Activated naive CD8-positive, alpha-beta T cell treated with anti-CD3 and anti-CD28 coated beads for 36 hours (primary cell): ENCODE measurements around the gene ZNHIT1. TPM values are rescaled to one million over a fixed set of nuclear protein-coding genes. Genes with fewer than 3 reads are reported as not detected.
"Not testable (repeated sequence)": the region's sequence is repeated elsewhere in the genome, so short reads cannot be mapped to it uniquely, and the experiment has no call there.

ENCODE experiments used
- DNase-seq: peaks from one replicate; pipeline ENCODE4 v3.0.0; 2021
- H3K27ac Mint-ChIP-seq: one replicate; pipeline ENCODE4 v1.8.0; 2022; ENCODE audit warnings: mild to moderate bottlenecking, moderate library complexity, mixed read lengths
- H3K27me3 Mint-ChIP-seq: one replicate; pipeline ENCODE4 v1.8.0; 2022; ENCODE audit warnings: mild to moderate bottlenecking, mixed read lengths
- H3K36me3 Mint-ChIP-seq: one replicate; pipeline ENCODE4 v1.8.0; 2021; ENCODE audit warnings: mild to moderate bottlenecking, mixed read lengths
- H3K4me1 Mint-ChIP-seq: one replicate; pipeline ENCODE4 v1.8.0; 2021; ENCODE audit warnings: mixed read lengths
- H3K4me3 Mint-ChIP-seq: one replicate; pipeline ENCODE4 v1.8.0; 2022; ENCODE audit warnings: mild to moderate bottlenecking, moderate library complexity, mixed read lengths
- H3K9me3 Mint-ChIP-seq: one replicate; pipeline ENCODE4 v1.8.0; 2022; ENCODE audit warnings: mixed read lengths
- total RNA-seq, 2 experiments: library from RNA; stranded (reverse); gene quantifications; one replicate each; pipeline ENCODE4 v1.2.3, GENCODE V29; 2021

Gene ZNHIT1
- total RNA-seq, 2 experiments from 2014 or later, result 37.3 to 38.5 TPM

- Mint-ChIP-seq H3K27ac (no peak overlapping the region), H3K4me1 (peaks cover 10% of the 10 kb centered on the region), H3K4me3 (no peak overlapping the region), H3K9me3 (no peaks in the 10 kb centered on the region), H3K27me3 (peaks cover 83% of the 10 kb centered on the region), H3K36me3 (no peaks in the 10 kb centered on the region)
- DNase-seq, result no peak
Measured at GRCh38 chr7:101179117-101179516, 38.8 kb upstream of the ZNHIT1 start.

- H3K36me3 Mint-ChIP-seq, result no peaks in the 10 kb centered on the region
- peaks cover 6% of the 10 kb centered on the region for H3K4me1 Mint-ChIP-seq
- peaks cover 81% of the 10 kb centered on the region for H3K27me3 Mint-ChIP-seq
- no peaks in the 10 kb centered on the region for H3K9me3 Mint-ChIP-seq
- no peak for DNase-seq
- no peak overlapping the region for H3K27ac Mint-ChIP-seq
- H3K4me3 Mint-ChIP-seq, result no peak overlapping the region
Measured at GRCh38 chr7:101179713-101180112, 38.3 kb upstream of the ZNHIT1 start.

- H3K27me3 Mint-ChIP-seq, result peaks cover 81% of the 10 kb centered on the region
- peak within 1 kb of the TSS; percentile 14 for H3K4me3 Mint-ChIP-seq
- H3K27ac Mint-ChIP-seq, result no peak within 1 kb of the TSS
- H3K36me3 Mint-ChIP-seq, result no peaks in the 10 kb centered on the region
- H3K9me3 Mint-ChIP-seq, result no peaks in the 10 kb centered on the region
- peaks cover 6% of the 10 kb centered on the region for H3K4me1 Mint-ChIP-seq
- DNase-seq, result no peak
Measured at GRCh38 chr7:101180130-101180755, 37.7 kb upstream of the ZNHIT1 start, which contains the start of gene NAT16. Gene NAT16, minus strand, starts transcription at chr7:101180293. Its CDS starts 5,486 bp downstream, at chr7:101174807.

GRCh38 chr7:101185258-101185839, 32.6 kb upstream of the ZNHIT1 start:
- Mint-ChIP-seq H3K9me3 (no peaks in the 10 kb centered on the region), H3K27ac (no peak overlapping the region), H3K36me3 (no peaks in the 10 kb centered on the region), H3K4me3 (no peak overlapping the region), H3K4me1 (peaks cover 2% of the 10 kb centered on the region), H3K27me3 (peaks cover 39% of the 10 kb centered on the region)
- DNase-seq, result no peak

GRCh38 chr7:101186194-101186593, 31.8 kb upstream of the ZNHIT1 start:
- peaks cover 30% of the 10 kb centered on the region for H3K27me3 Mint-ChIP-seq
- no peaks in the 10 kb centered on the region for H3K36me3 Mint-ChIP-seq
- no peaks in the 10 kb centered on the region for H3K9me3 Mint-ChIP-seq
- no peak for DNase-seq
- H3K4me1 Mint-ChIP-seq, result peaks cover 2% of the 10 kb centered on the region
- H3K27ac Mint-ChIP-seq, result no peak overlapping the region
- no peak overlapping the region for H3K4me3 Mint-ChIP-seq

GRCh38 chr7:101186844-101187428, 31.0 kb upstream of the ZNHIT1 start:
- Mint-ChIP-seq H3K36me3 (no peaks in the 10 kb centered on the region), H3K27me3 (peaks cover 26% of the 10 kb centered on the region), H3K9me3 (no peaks in the 10 kb centered on the region), H3K4me1 (peaks cover 2% of the 10 kb centered on the region), H3K4me3 (no peak overlapping the region), H3K27ac (no peak overlapping the region)
- no peak for DNase-seq

- Mint-ChIP-seq H3K9me3 (no peaks in the 10 kb centered on the region), H3K4me1 (peaks cover 2% of the 10 kb centered on the region), H3K27me3 (peaks cover 22% of the 10 kb centered on the region), H3K4me3 (no peak overlapping the region), H3K27ac (no peak overlapping the region), H3K36me3 (no peaks in the 10 kb centered on the region)
- DNase-seq, result no peak
Measured at GRCh38 chr7:101189109-101189508, 28.9 kb upstream of the ZNHIT1 start.

- no peak overlapping the region for H3K4me3 Mint-ChIP-seq
- H3K27ac Mint-ChIP-seq, result no peak overlapping the region
Measured at GRCh38 chr7:101195884-101196283, 22.1 kb upstream of the ZNHIT1 start.

GRCh38 chr7:101197991-101198390, 20.0 kb upstream of the ZNHIT1 start:
- H3K27me3 Mint-ChIP-seq, result peaks cover 38% of the 10 kb centered on the region
- no peak for DNase-seq
- no peaks in the 10 kb centered on the region for H3K9me3 Mint-ChIP-seq
- H3K36me3 Mint-ChIP-seq, result no peaks in the 10 kb centered on the region
- H3K27ac Mint-ChIP-seq, result no peak overlapping the region
- H3K4me1 Mint-ChIP-seq, result peaks cover 7% of the 10 kb centered on the region
- no peak overlapping the region for H3K4me3 Mint-ChIP-seq

More at GRCh38 chr7:101195884-101196283, 22.1 kb upstream of the ZNHIT1 start:
- H3K36me3 Mint-ChIP-seq, result no peaks in the 10 kb centered on the region
- no peak for DNase-seq
- no peaks in the 10 kb centered on the region for H3K9me3 Mint-ChIP-seq
- H3K27me3 Mint-ChIP-seq, result peaks cover 22% of the 10 kb centered on the region
- H3K4me1 Mint-ChIP-seq, result peaks cover 6% of the 10 kb centered on the region

- H3K4me1 Mint-ChIP-seq, result peaks cover 7% of the 10 kb centered on the region
- H3K4me3 Mint-ChIP-seq, result no peak overlapping the region
- H3K27ac Mint-ChIP-seq, result no peak overlapping the region
- no peak for DNase-seq
- H3K27me3 Mint-ChIP-seq, result peaks cover 39% of the 10 kb centered on the region
- no peaks in the 10 kb centered on the region for H3K9me3 Mint-ChIP-seq
- H3K36me3 Mint-ChIP-seq, result no peaks in the 10 kb centered on the region
Measured at GRCh38 chr7:101198476-101198875, 19.5 kb upstream of the ZNHIT1 start.

GRCh38 chr7:101199522-101199921, 18.4 kb upstream of the ZNHIT1 start:
- H3K36me3 Mint-ChIP-seq, H3K27ac Mint-ChIP-seq, H3K9me3 Mint-ChIP-seq, DNase-seq, H3K4me3 Mint-ChIP-seq, H3K4me1 Mint-ChIP-seq: not testable (repeated sequence)
- peaks cover 47% of the 10 kb centered on the region for H3K27me3 Mint-ChIP-seq

GRCh38 chr7:101200504-101200861, 17.5 kb upstream of the ZNHIT1 start:
- DNase-seq, result no peak
- Mint-ChIP-seq H3K27me3 (peaks cover 43% of the 10 kb centered on the region), H3K27ac (no peak overlapping the region), H3K36me3 (no peaks in the 10 kb centered on the region), H3K9me3 (no peaks in the 10 kb centered on the region), H3K4me1 (peaks cover 7% of the 10 kb centered on the region), H3K4me3 (no peak overlapping the region)

- Mint-ChIP-seq H3K36me3 (peaks cover under 1% of the 10 kb centered on the region), H3K27ac (no peak within 1 kb of the TSS), H3K9me3 (no peaks in the 10 kb centered on the region), H3K4me3 (no peak within 1 kb of the TSS), H3K4me1 (peaks cover 7% of the 10 kb centered on the region), H3K27me3 (peaks cover 43% of the 10 kb centered on the region)
- DNase-seq, result no peak
Measured at GRCh38 chr7:101200862-101201599, 16.9 kb upstream of the ZNHIT1 start, which contains the start of gene MOGAT3. Gene MOGAT3, minus strand, starts transcription at chr7:101201036. Its CDS starts 182 bp downstream, at chr7:101200854.

GRCh38 chr7:101201695-101202602, 16.0 kb upstream of the ZNHIT1 start:
- H3K27ac Mint-ChIP-seq, result no peak overlapping the region

More at GRCh38 chr7:101201695-101202602, 16.0 kb upstream of the ZNHIT1 start:
- no peaks in the 10 kb centered on the region for H3K9me3 Mint-ChIP-seq
- DNase-seq, result no peak
- peaks cover 43% of the 10 kb centered on the region for H3K27me3 Mint-ChIP-seq
- H3K36me3 Mint-ChIP-seq, result peaks cover 4% of the 10 kb centered on the region
- no peak overlapping the region for H3K4me3 Mint-ChIP-seq
- peaks cover 7% of the 10 kb centered on the region for H3K4me1 Mint-ChIP-seq
